Measurements from ENCODE around the gene ORC2.

DNA sequence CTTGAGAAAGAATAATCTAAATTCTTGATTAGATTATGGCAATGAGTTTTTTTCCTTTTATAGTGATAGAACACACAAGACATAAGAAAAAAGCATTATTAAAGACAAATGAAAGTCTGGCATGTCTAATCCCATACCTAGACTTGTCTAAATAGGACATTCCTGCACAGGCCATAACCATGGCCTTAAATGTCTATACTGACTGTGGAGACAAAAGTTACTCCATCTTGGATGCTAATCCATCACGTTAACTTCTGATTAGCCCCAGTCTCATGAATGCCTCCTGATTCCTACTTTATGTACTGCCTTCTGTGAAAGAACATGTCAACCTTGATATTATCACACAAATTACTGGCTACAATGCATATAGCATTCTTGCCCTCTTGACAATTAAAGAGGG, 23.6 kb downstream of the ORC2 start:
- TF ChIP-seq, protein P1, sequence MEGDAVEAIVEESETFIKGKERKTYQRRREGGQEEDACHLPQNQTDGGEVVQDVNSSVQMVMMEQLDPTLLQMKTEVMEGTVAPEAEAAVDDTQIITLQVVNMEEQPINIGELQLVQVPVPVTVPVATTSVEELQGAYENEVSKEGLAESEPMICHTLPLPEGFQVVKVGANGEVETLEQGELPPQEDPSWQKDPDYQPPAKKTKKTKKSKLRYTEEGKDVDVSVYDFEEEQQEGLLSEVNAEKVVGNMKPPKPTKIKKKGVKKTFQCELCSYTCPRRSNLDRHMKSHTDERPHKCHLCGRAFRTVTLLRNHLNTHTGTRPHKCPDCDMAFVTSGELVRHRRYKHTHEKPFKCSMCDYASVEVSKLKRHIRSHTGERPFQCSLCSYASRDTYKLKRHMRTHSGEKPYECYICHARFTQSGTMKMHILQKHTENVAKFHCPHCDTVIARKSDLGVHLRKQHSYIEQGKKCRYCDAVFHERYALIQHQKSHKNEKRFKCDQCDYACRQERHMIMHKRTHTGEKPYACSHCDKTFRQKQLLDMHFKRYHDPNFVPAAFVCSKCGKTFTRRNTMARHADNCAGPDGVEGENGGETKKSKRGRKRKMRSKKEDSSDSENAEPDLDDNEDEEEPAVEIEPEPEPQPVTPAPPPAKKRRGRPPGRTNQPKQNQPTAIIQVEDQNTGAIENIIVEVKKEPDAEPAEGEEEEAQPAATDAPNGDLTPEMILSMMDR (IDR thresholded peaks at IDR 0.05; ENCODE audit: borderline replicate concordance, extremely low read depth, low read length, poor library complexity, severe bottlenecking): no peak
- no peak for TF ChIP-seq EZH2 (IDR thresholded peaks at IDR 0.05; ENCODE audit: borderline replicate concordance, low read depth, low read length, severe bottlenecking)

All from DND-41 (cell line).